Activated T-helper 17 cell treated with anti-CD3 and anti-CD28 coated beads, Interleukin-2, amount 50 U/mL, for 72 hours (primary cell): Measurements from ENCODE around the gene RAB26. TPM values are rescaled to one million over a fixed set of nuclear protein-coding genes. Genes with fewer than 3 reads are reported as not detected.

ENCODE experiments used
- ATAC-seq: fragments of 150-1000 bp; cut with Tn5 transposase; replicated peaks from 2 replicates; pipeline ENCODE4 v1.10.0; 2021; ENCODE audit warnings: mild to moderate bottlenecking, moderate library complexity
- H3K27ac Mint-ChIP-seq: one replicate; pipeline ENCODE4 v1.8.0; 2022; ENCODE audit warnings: mixed read lengths
- H3K27me3 Mint-ChIP-seq: one replicate; pipeline ENCODE4 v1.8.0; 2022; ENCODE audit warnings: mixed read lengths
- H3K36me3 Mint-ChIP-seq: one replicate; pipeline ENCODE4 v1.8.0; 2022; ENCODE audit warnings: low read depth, mild to moderate bottlenecking, mixed read lengths
- H3K4me1 Mint-ChIP-seq: one replicate; pipeline ENCODE4 v1.8.0; 2022; ENCODE audit warnings: mixed read lengths
- H3K4me3 Mint-ChIP-seq: one replicate; pipeline ENCODE4 v1.8.0; 2022; ENCODE audit warnings: mild to moderate bottlenecking, mixed read lengths
- H3K9me3 Mint-ChIP-seq: one replicate; pipeline ENCODE4 v1.8.0; 2022; ENCODE audit warnings: mixed read lengths
- total RNA-seq, 2 donors: library from RNA; stranded (reverse); gene quantifications; one replicate each; pipeline ENCODE4 v1.2.3, GENCODE V29; 2022

Gene RAB26
- total RNA-seq, 2 donors from 2014 or later: 0.28 to 0.34 TPM

DNA sequence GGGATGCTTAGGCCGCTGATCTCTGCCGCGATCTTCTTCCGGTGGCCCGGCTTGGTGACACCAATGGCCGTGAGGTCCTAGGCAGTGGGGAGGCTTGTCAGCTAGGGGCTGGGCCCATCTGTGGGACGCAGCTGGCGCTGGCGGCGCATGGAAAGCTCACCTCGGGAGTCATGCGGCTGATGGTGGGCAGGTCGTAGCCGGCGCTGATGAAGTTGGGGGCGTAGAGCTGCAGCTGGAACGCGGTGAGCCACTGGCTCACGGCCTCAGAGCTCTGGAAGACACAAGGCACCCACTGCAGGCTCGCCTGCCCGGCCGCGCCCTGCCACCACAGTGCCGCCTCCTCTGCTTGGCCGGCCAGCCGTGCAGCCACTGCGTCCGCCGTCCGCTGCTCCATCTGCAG lies 35.2 kb downstream of the RAB26 start:
- Mint-ChIP-seq H3K9me3 (no peaks in the 10 kb centered on the region), H3K27ac (no peak overlapping the region), H3K4me3 (no peak overlapping the region), H3K4me1 (no peaks in the 10 kb centered on the region), H3K36me3 (no peaks in the 10 kb centered on the region), H3K27me3 (no peaks in the 10 kb centered on the region)
- no peak for ATAC-seq

GRCh38 chr16:2184346-2184745 lies 35.9 kb downstream of the RAB26 start:
- H3K4me3 Mint-ChIP-seq: no peak overlapping the region
- H3K9me3 Mint-ChIP-seq: no peaks in the 10 kb centered on the region
- no peak overlapping the region for H3K27ac Mint-ChIP-seq
- H3K4me1 Mint-ChIP-seq: no peaks in the 10 kb centered on the region
- no peaks in the 10 kb centered on the region for H3K36me3 Mint-ChIP-seq
- H3K27me3 Mint-ChIP-seq: no peaks in the 10 kb centered on the region
- no peak for ATAC-seq

- Mint-ChIP-seq H3K27ac (no peak overlapping the region), H3K9me3 (no peaks in the 10 kb centered on the region), H3K36me3 (no peaks in the 10 kb centered on the region), H3K27me3 (no peaks in the 10 kb centered on the region), H3K4me3 (no peak overlapping the region), H3K4me1 (no peaks in the 10 kb centered on the region)
- no peak for ATAC-seq
Observed at GRCh38 chr16:2184962-2185361, 36.5 kb downstream of the RAB26 start.

GRCh38 chr16:2186064-2186463 lies 37.6 kb downstream of the RAB26 start:
- no peak overlapping the region for H3K4me3 Mint-ChIP-seq
- H3K9me3 Mint-ChIP-seq: no peaks in the 10 kb centered on the region
- H3K27me3 Mint-ChIP-seq: no peaks in the 10 kb centered on the region
- no peaks in the 10 kb centered on the region for H3K36me3 Mint-ChIP-seq
- H3K4me1 Mint-ChIP-seq: no peaks in the 10 kb centered on the region
- no peak for ATAC-seq
- H3K27ac Mint-ChIP-seq: no peak overlapping the region

- no peak overlapping the region for H3K4me3 Mint-ChIP-seq
- no peaks in the 10 kb centered on the region for H3K4me1 Mint-ChIP-seq
- no peak overlapping the region for H3K27ac Mint-ChIP-seq
- H3K9me3 Mint-ChIP-seq: no peaks in the 10 kb centered on the region
- H3K27me3 Mint-ChIP-seq: no peaks in the 10 kb centered on the region
- ATAC-seq: no peak
- H3K36me3 Mint-ChIP-seq: no peaks in the 10 kb centered on the region
Observed at GRCh38 chr16:2186505-2186904, 38.1 kb downstream of the RAB26 start.

DNA sequence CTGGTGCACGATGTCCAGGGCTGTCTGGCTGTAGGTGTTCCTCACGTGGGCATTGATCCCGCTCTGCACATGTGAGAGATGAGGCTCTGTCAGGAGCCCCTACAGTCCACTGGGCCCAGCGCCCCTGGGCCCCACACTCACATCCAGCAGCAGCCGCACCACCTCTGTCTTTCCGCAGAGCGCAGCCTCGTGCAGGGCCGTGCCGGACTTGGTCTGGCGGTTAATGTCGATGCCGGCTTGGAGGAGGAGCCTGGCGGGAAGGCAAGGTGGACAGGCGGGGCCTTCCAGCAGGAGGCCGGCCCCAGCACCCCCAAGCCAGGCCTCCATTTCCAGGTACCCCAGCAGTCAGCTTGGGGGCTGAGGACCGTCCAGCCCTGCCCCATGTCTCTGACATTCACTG lies 38.8 kb downstream of the RAB26 start:
- H3K27ac Mint-ChIP-seq: no peak overlapping the region
- H3K4me3 Mint-ChIP-seq: no peak overlapping the region
- no peaks in the 10 kb centered on the region for H3K27me3 Mint-ChIP-seq
- H3K9me3 Mint-ChIP-seq: no peaks in the 10 kb centered on the region
- H3K4me1 Mint-ChIP-seq: no peaks in the 10 kb centered on the region
- no peak for ATAC-seq
- H3K36me3 Mint-ChIP-seq: no peaks in the 10 kb centered on the region

DNA sequence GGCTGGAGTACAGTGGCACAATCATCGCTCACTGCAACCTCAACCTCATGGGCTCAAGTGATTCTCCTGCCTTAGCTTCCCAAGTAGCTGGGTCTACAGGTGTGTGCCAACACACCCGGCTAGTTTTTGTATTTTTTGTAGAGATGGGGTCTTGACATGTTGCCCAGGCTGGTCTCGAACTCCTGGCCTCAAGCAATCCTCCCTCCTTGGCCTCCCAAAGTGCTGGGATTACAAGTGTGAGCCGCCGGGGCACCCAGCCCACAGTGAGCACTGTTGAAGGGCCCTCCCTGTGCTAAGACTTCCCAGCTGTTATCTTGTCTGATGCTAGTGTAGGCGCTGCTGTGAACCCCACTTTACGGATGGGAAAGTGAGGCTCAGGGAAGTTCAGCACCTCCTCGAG lies 40.0 kb downstream of the RAB26 start:
- H3K4me1 Mint-ChIP-seq: no peaks in the 10 kb centered on the region
- no peak overlapping the region for H3K27ac Mint-ChIP-seq
- H3K36me3 Mint-ChIP-seq: no peaks in the 10 kb centered on the region
- no peak for ATAC-seq
- no peaks in the 10 kb centered on the region for H3K9me3 Mint-ChIP-seq
- no peak overlapping the region for H3K4me3 Mint-ChIP-seq
- H3K27me3 Mint-ChIP-seq: no peaks in the 10 kb centered on the region

GRCh38 chr16:2189252-2189893 lies 40.9 kb downstream of the RAB26 start:
- no peak for ATAC-seq
- H3K9me3 Mint-ChIP-seq: no peaks in the 10 kb centered on the region

GRCh38 chr16:2190002-2190658 lies 41.7 kb downstream of the RAB26 start:
- Mint-ChIP-seq H3K4me1 (no peaks in the 10 kb centered on the region), H3K36me3 (no peaks in the 10 kb centered on the region), H3K27ac (no peak overlapping the region), H3K9me3 (no peaks in the 10 kb centered on the region), H3K4me3 (no peak overlapping the region), H3K27me3 (peaks cover 4% of the 10 kb centered on the region)
- ATAC-seq: no peak

More at GRCh38 chr16:2189252-2189893, 40.9 kb downstream of the RAB26 start:
- no peaks in the 10 kb centered on the region for H3K4me1 Mint-ChIP-seq
- H3K4me3 Mint-ChIP-seq: no peak overlapping the region
- no peaks in the 10 kb centered on the region for H3K27me3 Mint-ChIP-seq
- H3K27ac Mint-ChIP-seq: no peak overlapping the region
- no peaks in the 10 kb centered on the region for H3K36me3 Mint-ChIP-seq

DNA sequence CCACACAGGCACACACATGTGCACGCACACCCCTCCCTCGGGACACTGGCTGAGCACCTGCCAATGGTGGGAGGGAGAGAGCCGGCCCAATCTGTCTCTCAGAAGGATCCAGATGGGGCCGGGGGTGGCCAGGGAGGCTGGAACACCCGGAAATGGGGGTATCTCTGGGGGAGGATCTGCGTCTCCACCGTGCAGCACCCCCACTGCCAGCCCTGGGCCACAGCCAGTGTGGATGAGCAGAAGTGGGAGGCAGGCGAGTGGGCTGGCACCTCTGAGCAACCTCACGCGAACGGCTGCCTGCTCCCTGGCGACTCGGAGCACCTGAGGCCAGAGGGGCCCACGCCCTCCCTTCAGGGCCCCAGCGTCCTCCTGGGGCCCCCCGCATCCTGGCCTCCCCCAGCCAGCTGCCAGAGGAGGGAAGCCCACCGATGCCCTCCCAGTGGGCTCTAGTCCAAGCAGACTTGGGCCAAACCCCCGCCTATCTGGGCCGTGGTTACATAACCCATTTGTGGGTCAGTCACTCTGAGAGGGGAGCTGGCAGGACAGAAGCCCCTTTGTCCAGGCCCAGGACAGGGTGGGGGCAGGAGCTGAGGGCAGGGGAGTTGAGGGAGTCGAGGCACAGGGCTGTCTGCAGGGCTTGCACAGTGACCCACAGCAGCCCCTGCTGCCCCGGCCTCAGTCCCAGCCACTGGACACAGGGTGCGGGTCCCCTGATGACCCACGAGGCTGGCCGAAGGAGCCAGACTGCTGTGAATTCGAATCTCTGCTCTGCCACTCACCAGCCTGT lies 42.4 kb downstream of the RAB26 start:
- H3K4me3 Mint-ChIP-seq: no peak overlapping the region
- no peak for ATAC-seq
- H3K9me3 Mint-ChIP-seq: no peaks in the 10 kb centered on the region
- no peaks in the 10 kb centered on the region for H3K4me1 Mint-ChIP-seq
- H3K36me3 Mint-ChIP-seq: no peaks in the 10 kb centered on the region
- peaks cover 4% of the 10 kb centered on the region for H3K27me3 Mint-ChIP-seq
- no peak overlapping the region for H3K27ac Mint-ChIP-seq

DNA sequence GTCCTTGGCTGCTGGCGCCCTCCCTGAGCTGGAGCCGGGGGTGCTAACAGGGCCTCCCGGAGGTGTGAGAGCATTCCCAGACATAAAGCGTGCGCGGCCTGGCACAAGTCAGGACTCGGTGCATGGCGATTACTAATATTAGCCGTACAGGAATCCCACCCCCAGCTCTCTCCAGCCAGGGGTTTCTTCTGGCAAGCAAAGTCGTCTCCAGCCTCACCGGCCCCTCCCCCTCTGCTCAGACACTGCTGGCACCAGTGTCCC lies 43.0 kb downstream of the RAB26 start:
- no peaks in the 10 kb centered on the region for H3K9me3 Mint-ChIP-seq
- H3K27me3 Mint-ChIP-seq: peaks cover 4% of the 10 kb centered on the region
- H3K4me3 Mint-ChIP-seq: no peak overlapping the region
- H3K4me1 Mint-ChIP-seq: no peaks in the 10 kb centered on the region
- no peaks in the 10 kb centered on the region for H3K36me3 Mint-ChIP-seq
- no peak for ATAC-seq
- no peak overlapping the region for H3K27ac Mint-ChIP-seq

GRCh38 chr16:2194166-2194834 lies 45.9 kb downstream of the RAB26 start:
- Mint-ChIP-seq H3K27me3 (peaks cover 15% of the 10 kb centered on the region), H3K4me3 (peak overlapping the region; percentile 56), H3K27ac (no peak overlapping the region), H3K4me1 (no peaks in the 10 kb centered on the region), H3K9me3 (no peaks in the 10 kb centered on the region), H3K36me3 (no peaks in the 10 kb centered on the region)
- no peak for ATAC-seq

DNA sequence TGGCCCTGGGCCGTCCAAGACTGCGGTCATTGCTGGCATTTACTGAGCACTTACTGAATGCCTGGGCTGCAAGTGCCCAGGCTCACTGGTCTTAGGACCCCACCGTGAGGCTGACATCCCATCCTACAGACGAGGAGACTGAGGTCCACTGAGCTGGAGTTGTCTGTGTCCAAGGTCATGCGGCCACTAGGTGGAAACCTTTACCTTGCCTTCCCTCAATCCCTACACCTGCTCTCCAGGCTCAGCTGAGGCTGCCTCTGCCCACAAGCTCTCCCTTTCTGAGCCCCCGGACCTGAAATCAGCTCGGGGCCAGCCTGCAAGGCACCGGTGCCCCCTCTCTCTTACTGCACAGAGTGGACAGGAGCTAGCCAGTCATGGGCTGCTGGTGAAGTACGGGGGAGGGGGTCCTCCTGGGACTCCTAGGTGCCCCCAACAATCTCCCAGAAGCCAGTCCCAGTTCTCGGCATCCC lies 46.5 kb downstream of the RAB26 start:
- Mint-ChIP-seq H3K27me3 (peaks cover 15% of the 10 kb centered on the region), H3K27ac (no peak overlapping the region), H3K4me3 (peak overlapping the region; percentile 56), H3K9me3 (no peaks in the 10 kb centered on the region), H3K4me1 (no peaks in the 10 kb centered on the region), H3K36me3 (no peaks in the 10 kb centered on the region)
- ATAC-seq: peak; percentile 83

DNA sequence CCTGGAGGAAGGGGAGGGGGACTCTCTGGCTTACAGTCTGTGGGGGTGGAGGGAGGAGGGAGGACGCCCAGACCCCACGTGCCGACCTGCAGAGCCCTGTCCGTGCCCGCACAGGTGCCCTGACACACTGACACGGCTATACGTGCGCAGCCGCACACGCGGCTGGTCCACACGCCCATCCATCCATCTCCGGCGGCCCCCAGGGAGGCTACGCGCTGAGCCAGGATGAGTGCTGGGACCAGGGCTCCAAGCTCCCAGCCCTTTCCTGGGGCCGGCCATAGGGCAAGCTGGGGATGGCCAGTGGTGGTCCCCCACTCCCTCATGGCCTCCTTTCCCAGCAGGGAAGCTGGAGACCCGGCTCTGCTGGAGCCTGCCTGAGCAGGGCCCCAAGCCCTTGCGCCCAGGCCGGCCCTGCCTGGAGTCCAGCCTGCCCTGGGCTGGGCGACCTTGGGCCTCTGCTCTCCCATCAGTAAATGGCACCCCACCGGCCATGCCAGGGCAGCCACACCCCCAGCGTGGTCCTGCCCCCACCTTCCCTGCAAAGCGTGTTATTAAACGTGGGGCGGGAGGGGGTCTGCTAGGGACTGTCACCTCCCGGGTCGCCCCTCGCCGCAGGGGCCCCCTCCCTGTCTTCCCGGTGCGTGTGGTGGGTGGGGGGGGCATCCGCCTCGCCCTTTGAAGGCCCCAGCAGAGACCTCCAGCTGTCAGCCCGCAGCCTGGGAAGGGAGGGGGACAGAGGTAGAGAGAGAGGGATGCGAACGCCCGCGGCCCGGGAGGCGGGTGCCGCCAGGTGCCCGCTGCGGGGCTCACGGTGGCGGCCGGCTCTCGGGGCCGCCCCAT lies 47.1 kb downstream of the RAB26 start:
- Mint-ChIP-seq H3K4me3 (peak overlapping the region; percentile 56), H3K27me3 (peaks cover 15% of the 10 kb centered on the region), H3K4me1 (no peaks in the 10 kb centered on the region), H3K36me3 (no peaks in the 10 kb centered on the region), H3K27ac (no peak overlapping the region), H3K9me3 (no peaks in the 10 kb centered on the region)
- ATAC-seq: peak; percentile 49
